Peyer's patch (tissue), 4 donors: ENCODE measurements around the gene NODAL. TPM values are rescaled to one million over a fixed set of nuclear protein-coding genes. Genes with fewer than 3 reads are reported as not detected.

Experiments used
- DNase-seq, 3 donors: peaks; one replicate each; pipeline ENCODE4 v3.0.0-alpha.2; 2017 to 2019
- H3K27ac ChIP-seq, 4 donors: fragments of 200-600 bp; sonication (generic); one replicate each; pipeline ENCODE4 v1.5.1; 2016 to 2019
- H3K27me3 ChIP-seq, 2 donors: fragments of 200-600 bp; sonication (generic); one replicate each; pipeline ENCODE4 v1.5.1; 2019
- H3K36me3 ChIP-seq, 3 donors: fragments of 200-600 bp; sonication (generic); one replicate each; pipeline ENCODE4 v1.5.1; 2016 to 2019
- H3K4me1 ChIP-seq, 4 donors: fragments of 200-600 bp; sonication (generic); one replicate each; pipeline ENCODE4 v1.5.1; 2016 to 2019
- H3K4me3 ChIP-seq, 4 donors: fragments of 200-600 bp; sonication (generic); 1 replicate in 3 of 4; 2 replicates in 1 of 4; pipeline ENCODE4 v1.5.1; 2016 to 2019; ENCODE audit warnings: mild to moderate bottlenecking in 1 of 4
- H3K9me3 ChIP-seq, 4 donors: fragments of 200-600 bp; sonication (generic); one replicate each; pipeline ENCODE4 v1.5.1; 2016 to 2019; ENCODE audit warnings: mild to moderate bottlenecking in 1 of 4
- POLR2A ChIP-seq, 2 donors: fragments of 450-650 bp; IDR thresholded peaks; one replicate each; pipeline ENCODE4 v1.5.1; 2017; ENCODE audit warnings: antibody characterized with exemption in 2 of 2, mild to moderate bottlenecking in 2 of 2, moderate library complexity in 2 of 2
- total RNA-seq, 4 donors: library from RNA; depleted of rRNA; stranded (reverse); fragments of >200 nt; gene quantifications; one replicate each; pipeline ENCODE4 v1.1.0, GENCODE V29; 2016
- TF ChIP-seq, protein P1 (sequence below), 6 experiments: fragments of 450-650 bp in 4 of 6; fragments of 200-600 bp in 2 of 6; sonication (generic) in 1 of 6; IDR thresholded peaks; one replicate each; pipeline ENCODE4 v1.5.1; 2017 to 2019; ENCODE audit warnings: antibody characterized with exemption in 6 of 6, mild to moderate bottlenecking in 3 of 6, moderate library complexity in 1 of 6

NODAL gene
- total RNA-seq, 4 donors from 2014 or later = not detected

DNA sequence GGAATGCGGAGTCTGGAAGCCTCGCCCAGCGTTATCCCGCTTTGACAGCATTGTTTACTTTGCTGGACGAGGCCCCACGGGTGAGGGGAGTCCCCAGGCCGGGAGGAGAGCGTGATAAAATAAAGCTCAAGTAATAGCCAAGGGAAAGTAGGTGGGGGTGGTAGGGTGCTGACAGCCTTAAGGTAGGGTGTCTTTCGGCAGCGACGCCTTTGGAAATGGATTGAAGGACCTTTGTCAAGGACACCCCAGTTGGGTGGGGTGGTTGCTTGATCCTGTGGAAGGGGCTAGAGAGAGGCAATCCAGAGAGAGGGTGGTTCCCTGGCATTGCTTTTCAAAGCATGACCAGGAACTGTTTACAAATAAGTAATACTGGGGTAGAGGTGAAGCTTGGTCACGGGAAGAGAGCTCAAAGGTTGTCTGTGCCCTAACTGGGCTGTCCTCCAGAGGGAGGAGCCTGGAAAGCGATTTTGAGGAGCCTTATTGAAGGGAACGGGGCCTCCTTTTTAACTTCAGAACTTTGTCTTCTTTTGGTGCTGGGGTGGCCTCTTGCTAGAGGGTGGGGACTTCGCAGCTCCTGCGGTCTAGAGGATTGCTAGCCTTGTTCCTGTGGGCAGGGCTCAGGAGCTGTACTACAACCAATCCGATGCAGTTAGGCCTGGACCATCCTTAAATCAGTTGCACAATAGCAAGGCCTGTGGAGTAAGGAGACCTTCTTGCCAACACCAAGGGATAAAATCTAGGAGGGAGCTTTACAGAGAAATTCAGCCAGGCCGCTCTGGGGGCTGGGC lies 36.2 kb downstream of the NODAL start:
- H3K4me1 ChIP-seq = peaks cover 0 to 28% (median 7%) of the 10 kb centered on the region in 4 donors
- peak; percentile 49 to 84 (median 76) for DNase-seq
- no peaks in the 10 kb centered on the region for H3K9me3 ChIP-seq
- no peaks in the 10 kb centered on the region for H3K36me3 ChIP-seq
- peak overlapping the region; percentile 87 to 95 (median 88) for H3K4me3 ChIP-seq
- peak overlapping the region; percentile 95 to 99 (median 97) for H3K27ac ChIP-seq
- no peaks in the 10 kb centered on the region for H3K27me3 ChIP-seq
- TF ChIP-seq, protein P1, sequence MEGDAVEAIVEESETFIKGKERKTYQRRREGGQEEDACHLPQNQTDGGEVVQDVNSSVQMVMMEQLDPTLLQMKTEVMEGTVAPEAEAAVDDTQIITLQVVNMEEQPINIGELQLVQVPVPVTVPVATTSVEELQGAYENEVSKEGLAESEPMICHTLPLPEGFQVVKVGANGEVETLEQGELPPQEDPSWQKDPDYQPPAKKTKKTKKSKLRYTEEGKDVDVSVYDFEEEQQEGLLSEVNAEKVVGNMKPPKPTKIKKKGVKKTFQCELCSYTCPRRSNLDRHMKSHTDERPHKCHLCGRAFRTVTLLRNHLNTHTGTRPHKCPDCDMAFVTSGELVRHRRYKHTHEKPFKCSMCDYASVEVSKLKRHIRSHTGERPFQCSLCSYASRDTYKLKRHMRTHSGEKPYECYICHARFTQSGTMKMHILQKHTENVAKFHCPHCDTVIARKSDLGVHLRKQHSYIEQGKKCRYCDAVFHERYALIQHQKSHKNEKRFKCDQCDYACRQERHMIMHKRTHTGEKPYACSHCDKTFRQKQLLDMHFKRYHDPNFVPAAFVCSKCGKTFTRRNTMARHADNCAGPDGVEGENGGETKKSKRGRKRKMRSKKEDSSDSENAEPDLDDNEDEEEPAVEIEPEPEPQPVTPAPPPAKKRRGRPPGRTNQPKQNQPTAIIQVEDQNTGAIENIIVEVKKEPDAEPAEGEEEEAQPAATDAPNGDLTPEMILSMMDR (IDR thresholded peaks at IDR 0.05) = peak in 2 of 6 experiments; percentile 6 to 20
- TF ChIP-seq POLR2A (IDR thresholded peaks at IDR 0.05) = peak; percentile 61 to 87

DNA sequence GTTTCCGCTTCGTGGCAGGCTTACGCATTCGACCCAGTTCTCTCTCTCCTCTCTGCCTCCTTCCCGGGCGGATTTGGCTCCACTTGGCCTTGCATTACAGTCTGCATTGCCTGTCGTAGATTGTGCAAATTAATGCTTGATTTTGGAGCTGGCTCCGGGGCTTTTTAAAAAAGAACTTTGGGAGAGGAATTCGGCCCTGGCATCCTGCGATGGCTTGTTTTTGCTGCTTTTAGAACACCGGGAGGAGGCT lies 36.8 kb downstream of the NODAL start:
- Histone ChIP-seq H3K4me1 (peaks cover 0 to 24% (median 7%) of the 10 kb centered on the region in 4 donors), H3K4me3 (peak overlapping the region; percentile 87 to 95 (median 88)), H3K9me3 (no peaks in the 10 kb centered on the region), H3K36me3 (no peaks in the 10 kb centered on the region), H3K27ac (peak overlapping the region; percentile 95 to 99 (median 97)), H3K27me3 (no peaks in the 10 kb centered on the region)
- no peak for TF ChIP-seq POLR2A (IDR thresholded peaks at IDR 0.05)
- TF ChIP-seq, protein P1 (IDR thresholded peaks at IDR 0.05) = no peak
- DNase-seq = no peak

DNA sequence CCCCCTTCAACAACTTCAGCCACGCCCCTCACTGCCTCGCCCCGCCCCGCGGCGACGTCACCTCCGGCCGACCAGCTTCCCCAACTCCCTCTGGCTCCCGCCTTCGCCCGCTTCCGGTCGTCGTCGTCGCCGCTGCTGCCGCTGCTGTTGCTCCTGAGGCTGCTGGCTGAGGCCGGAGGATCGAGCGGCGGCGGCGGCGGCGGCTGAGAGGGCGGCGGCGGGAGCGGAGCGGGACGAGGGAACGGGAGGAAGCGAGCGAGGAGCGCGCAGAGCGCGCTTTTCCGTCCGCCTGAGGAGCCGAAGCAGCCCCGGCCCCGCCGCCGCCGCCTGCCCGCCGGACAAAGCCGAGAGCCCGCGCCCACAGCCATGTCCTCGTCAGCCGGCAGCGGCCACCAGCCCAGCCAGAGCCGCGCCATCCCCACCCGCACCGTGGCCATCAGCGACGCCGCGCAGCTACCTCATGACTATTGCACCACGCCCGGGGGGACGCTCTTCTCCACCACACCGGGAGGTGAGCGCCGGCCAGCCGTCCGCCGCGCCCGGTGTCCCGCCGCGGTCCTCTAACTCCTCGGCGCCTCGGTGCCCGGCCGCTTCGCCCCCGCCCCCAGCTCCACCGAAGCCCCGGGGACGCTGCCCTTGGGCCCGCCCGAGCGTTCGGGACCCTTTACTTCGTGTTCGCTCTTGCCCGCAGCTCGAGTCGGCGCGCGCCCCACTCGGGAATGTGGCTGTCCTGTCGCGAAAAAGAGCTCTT lies 37.3 kb downstream of the NODAL start, which contains the start of gene EIF4EBP2:
TSS of gene EIF4EBP2 (plus strand) at position 110 of the 751 bp plus-strand sequence. CDS start at position 367, 257 bp downstream.
- DNase-seq = peak; percentile 98 to 100 (median 99)
- no peaks in the 10 kb centered on the region for H3K36me3 ChIP-seq
- no peaks in the 10 kb centered on the region for H3K27me3 ChIP-seq
- peak within 1 kb of the TSS; percentile 87 to 95 (median 88) for H3K4me3 ChIP-seq
- H3K4me1 ChIP-seq = peaks cover 0 to 19% (median 7%) of the 10 kb centered on the region in 4 donors
- H3K27ac ChIP-seq = peak within 1 kb of the TSS; percentile 95 to 99 (median 97)
- TF ChIP-seq POLR2A (IDR thresholded peaks at IDR 0.05) = peak; percentile 98 to 99
- TF ChIP-seq, protein P1 (IDR thresholded peaks at IDR 0.05) = no peak
- H3K9me3 ChIP-seq = no peaks in the 10 kb centered on the region

DNA sequence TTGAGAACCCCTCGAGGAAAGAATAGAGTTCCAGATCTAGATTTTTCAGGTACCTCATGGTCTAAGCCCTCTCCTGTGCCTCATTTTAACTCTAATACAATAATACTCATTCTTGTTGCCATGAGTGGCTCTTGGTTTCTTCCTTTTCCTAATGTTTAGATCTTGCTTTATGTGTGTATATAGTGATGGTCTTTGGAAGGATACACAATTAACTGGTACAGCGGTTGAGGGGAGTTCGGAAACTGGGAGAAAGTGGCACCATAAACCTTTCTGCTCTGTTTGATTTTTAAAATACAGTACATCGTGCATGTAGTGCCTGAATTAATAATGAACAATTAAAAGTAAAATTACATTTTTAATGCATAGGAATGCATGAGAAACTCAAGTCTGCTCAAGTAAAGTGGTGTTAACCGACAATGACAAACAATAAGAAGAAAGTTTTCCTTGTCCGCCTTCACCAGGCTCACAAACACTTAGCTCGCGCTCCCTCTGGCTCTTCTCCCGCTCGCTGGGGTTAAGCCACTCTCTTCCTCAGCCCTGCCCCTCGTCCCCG lies 37.9 kb downstream of the NODAL start:
- Histone ChIP-seq H3K4me3 (peak overlapping the region; percentile 87 to 95 (median 88)), H3K9me3 (no peaks in the 10 kb centered on the region), H3K4me1 (peaks cover 0 to 13% (median 7%) of the 10 kb centered on the region in 4 donors), H3K36me3 (no peaks in the 10 kb centered on the region), H3K27me3 (no peaks in the 10 kb centered on the region), H3K27ac (peak overlapping the region; percentile 95 to 99 (median 97))
- TF ChIP-seq POLR2A (IDR thresholded peaks at IDR 0.05) = no peak
- TF ChIP-seq, protein P1 (IDR thresholded peaks at IDR 0.05) = no peak
- no peak for DNase-seq

DNA sequence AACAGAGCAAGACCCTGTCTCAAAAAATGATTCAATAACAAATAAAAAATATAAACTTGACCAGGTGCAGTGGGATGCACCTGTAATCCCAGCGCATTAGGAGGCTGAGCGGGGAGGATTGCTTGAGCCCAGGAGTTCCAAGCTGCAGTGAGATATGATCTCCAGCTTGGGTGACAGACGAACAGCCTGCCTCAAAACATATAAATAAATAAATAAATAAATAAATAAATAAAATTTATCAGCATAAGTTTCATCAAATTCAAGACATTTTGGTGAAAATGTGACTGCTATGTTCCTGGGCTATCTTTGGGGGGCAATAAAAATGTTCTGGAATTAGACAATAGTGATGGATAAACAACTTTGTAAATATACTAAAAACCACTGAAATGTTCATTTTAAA lies 42.3 kb downstream of the NODAL start:
- DNase-seq = no peak

More for the DNA sequence above, 42.3 kb downstream of the NODAL start:
- Histone ChIP-seq H3K27ac (no peak overlapping the region), H3K4me3 (no peak overlapping the region), H3K36me3 (no peaks in the 10 kb centered on the region), H3K4me1 (no peaks in the 10 kb centered on the region), H3K9me3 (no peaks in the 10 kb centered on the region), H3K27me3 (no peaks in the 10 kb centered on the region)
- TF ChIP-seq, protein P1 (IDR thresholded peaks at IDR 0.05) = no peak
- TF ChIP-seq POLR2A (IDR thresholded peaks at IDR 0.05) = no peak
